Activated naive CD8-positive, alpha-beta T cell treated with anti-CD3 and anti-CD28 coated beads, Interleukin-2, amount 50 U/mL, for 24 hours (primary cell): Measurements from ENCODE around the gene ATF6B.

ENCODE experiments used
- ATAC-seq: fragments of 150-1000 bp; cut with Tn5 transposase; one replicate; pipeline ENCODE4 v1.10.0; 2021
- DNase-seq: peaks from one replicate; pipeline ENCODE4 v3.0.0; 2021
- H3K27ac Mint-ChIP-seq: one replicate; pipeline ENCODE4 v1.8.0; 2021; ENCODE audit warnings: mild to moderate bottlenecking, mixed read lengths
- H3K27me3 Mint-ChIP-seq: one replicate; pipeline ENCODE4 v1.8.0; 2021; ENCODE audit warnings: mixed read lengths
- H3K36me3 Mint-ChIP-seq: one replicate; pipeline ENCODE4 v1.8.0; 2021; ENCODE audit warnings: low read depth, mixed read lengths
- H3K4me1 Mint-ChIP-seq: one replicate; pipeline ENCODE4 v1.8.0; 2021; ENCODE audit warnings: mixed read lengths
- H3K4me3 Mint-ChIP-seq: one replicate; pipeline ENCODE4 v1.8.0; 2021; ENCODE audit warnings: mild to moderate bottlenecking, moderate library complexity, mixed read lengths
- H3K9me3 Mint-ChIP-seq: one replicate; pipeline ENCODE4 v1.8.0; 2021; ENCODE audit warnings: mixed read lengths

ATF6B gene

GRCh38 chr6:32129297-32130088, 1.4 kb upstream of the ATF6B start:
- no peak for DNase-seq
- Mint-ChIP-seq H3K27me3 (peaks cover 2% of the 10 kb centered on the region), H3K4me1 (peaks cover 34% of the 10 kb centered on the region), H3K27ac (peak overlapping the region; percentile 92), H3K36me3 (peaks cover 3% of the 10 kb centered on the region), H3K9me3 (no peaks in the 10 kb centered on the region), H3K4me3 (peak overlapping the region; percentile 99)
- no peak for ATAC-seq

DNA sequence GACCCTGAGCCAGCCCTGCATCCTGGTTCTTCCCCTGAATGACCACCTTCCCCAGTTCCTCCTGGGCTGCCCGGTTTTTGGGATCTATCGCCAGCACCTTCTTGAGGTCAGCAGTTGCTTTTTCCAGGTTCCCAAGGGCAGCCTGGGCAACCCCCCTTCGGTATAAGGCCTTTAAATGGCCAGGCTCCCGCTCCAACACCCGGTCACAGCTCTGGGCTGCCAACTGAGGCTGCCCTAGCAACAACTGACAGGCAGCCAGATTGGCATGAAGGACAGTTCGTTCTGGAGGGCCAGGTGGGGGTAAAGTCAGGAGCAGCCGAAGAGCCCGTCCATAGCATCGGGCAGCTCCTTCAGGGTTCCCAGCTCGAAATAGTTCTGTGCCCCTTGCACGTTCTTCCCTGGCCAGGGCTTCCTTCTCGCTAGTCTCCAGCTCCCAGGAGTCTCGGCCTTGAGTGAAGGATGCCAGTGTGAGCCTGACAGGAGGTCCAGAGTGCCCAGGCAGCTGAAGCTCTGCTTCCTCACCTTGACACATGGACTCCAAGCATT, 778 bp upstream of the ATF6B start:
- Mint-ChIP-seq H3K27ac (peak overlapping the region; percentile 96), H3K9me3 (no peaks in the 10 kb centered on the region), H3K4me1 (peaks cover 37% of the 10 kb centered on the region), H3K27me3 (peaks cover under 1% of the 10 kb centered on the region), H3K36me3 (peaks cover 6% of the 10 kb centered on the region), H3K4me3 (peak overlapping the region; percentile 99)
- DNase-seq (no peak), ATAC-seq (no peak)

DNA sequence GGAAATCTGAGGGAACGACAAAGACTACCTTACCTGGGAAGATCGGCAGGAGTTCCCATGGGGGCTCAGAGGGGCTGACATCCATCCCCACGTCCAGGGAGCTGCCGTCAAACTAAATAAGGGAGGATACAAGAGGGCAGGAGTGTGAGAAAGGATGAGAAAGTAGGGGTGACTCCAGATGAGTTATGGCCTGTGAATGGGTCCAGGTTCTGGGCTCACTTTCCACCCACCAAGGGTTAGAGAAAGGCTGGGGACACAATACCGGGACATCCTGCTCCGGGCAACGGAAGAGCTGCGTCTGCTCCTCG, 683 bp downstream of the ATF6B start:
- peak overlapping the region; percentile 96 for H3K27ac Mint-ChIP-seq

DNA sequence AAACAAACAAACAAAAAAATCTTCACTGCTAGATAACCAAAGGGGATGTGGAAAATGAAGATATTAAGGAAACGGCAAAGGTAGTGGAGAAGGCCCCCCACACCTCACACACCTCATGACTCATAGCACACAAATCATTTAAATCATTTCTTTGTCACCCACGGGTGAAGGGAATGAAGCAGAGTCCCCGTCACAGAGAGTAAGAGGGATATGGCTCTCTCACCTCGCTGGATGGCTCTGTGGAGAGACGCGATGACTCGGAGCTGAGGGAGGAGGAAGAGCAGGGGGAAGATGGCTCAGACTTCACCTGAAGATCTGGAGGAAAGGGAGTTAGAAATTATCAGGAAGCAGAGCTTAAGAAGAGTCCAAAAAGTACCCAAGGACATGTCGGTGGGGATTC, 1.2 kb downstream of the ATF6B start:
- Mint-ChIP-seq H3K36me3 (peaks cover 12% of the 10 kb centered on the region), H3K27ac (peak overlapping the region; percentile 96), H3K27me3 (no peaks in the 10 kb centered on the region), H3K4me1 (peaks cover 37% of the 10 kb centered on the region), H3K4me3 (peak overlapping the region; percentile 99), H3K9me3 (no peaks in the 10 kb centered on the region)
- DNase-seq = no peak
- ATAC-seq = no peak

More for the DNA sequence above, 683 bp downstream of the ATF6B start:
- H3K4me3 Mint-ChIP-seq = peak overlapping the region; percentile 99
- H3K9me3 Mint-ChIP-seq = no peaks in the 10 kb centered on the region
- H3K36me3 Mint-ChIP-seq = peaks cover 9% of the 10 kb centered on the region
- DNase-seq (no peak), ATAC-seq (no peak)
- peaks cover 37% of the 10 kb centered on the region for H3K4me1 Mint-ChIP-seq
- H3K27me3 Mint-ChIP-seq = no peaks in the 10 kb centered on the region

DNA sequence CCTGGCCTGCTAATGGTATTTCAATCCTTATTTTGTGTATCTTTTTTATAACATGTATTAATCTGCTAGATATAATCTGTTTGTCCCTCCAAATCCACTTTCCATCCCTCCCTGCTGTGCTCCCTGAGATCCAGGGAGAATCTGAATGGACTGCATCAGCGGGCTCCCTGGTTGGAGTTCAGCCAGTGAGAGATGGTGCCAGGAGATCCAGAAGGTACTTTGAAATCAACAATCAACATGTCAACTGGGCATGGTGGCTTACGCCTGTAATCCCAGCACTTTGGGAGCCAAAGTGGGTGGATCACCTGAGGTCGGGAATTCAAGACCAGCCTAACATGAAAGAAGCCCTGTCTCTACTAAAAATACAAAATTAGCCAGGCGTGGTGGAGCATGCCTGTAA, 4.4 kb downstream of the ATF6B start:
- no peaks in the 10 kb centered on the region for H3K27me3 Mint-ChIP-seq
- no peak overlapping the region for H3K4me3 Mint-ChIP-seq
- H3K9me3 Mint-ChIP-seq = no peaks in the 10 kb centered on the region
- DNase-seq (no peak), ATAC-seq (no peak)
- peaks cover 28% of the 10 kb centered on the region for H3K4me1 Mint-ChIP-seq
- H3K36me3 Mint-ChIP-seq = peaks cover 24% of the 10 kb centered on the region
- H3K27ac Mint-ChIP-seq = no peak overlapping the region

DNA sequence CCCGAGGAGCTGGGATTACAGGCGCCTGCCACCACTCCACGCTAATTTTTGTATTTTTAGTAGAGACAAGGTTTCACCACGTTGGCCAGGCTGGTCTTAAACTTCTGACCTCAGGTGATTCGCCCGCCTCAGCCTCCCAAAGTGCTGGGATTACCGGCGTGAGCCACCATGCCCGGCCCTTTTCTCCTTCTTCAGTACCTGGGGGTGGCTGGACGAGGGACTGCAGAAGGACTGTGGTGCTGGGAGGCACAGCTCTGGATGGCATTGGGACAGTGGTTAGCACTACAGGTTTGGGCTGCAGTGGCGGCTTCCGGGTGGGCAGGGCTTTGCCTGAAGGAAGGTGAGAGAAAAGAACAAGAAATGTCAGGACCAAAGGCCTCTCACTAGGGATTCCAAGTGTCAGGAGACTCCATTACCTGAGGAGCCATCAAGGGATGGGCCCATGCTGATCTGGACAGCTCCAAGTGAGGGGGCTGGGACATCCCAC, 7.4 kb downstream of the ATF6B start:
- no peaks in the 10 kb centered on the region for H3K27me3 Mint-ChIP-seq
- H3K36me3 Mint-ChIP-seq = peaks cover 23% of the 10 kb centered on the region
- DNase-seq (no peak), ATAC-seq (no peak)
- H3K9me3 Mint-ChIP-seq = no peaks in the 10 kb centered on the region
- H3K27ac Mint-ChIP-seq = no peak overlapping the region
- H3K4me1 Mint-ChIP-seq = peaks cover 5% of the 10 kb centered on the region
- no peak overlapping the region for H3K4me3 Mint-ChIP-seq

DNA sequence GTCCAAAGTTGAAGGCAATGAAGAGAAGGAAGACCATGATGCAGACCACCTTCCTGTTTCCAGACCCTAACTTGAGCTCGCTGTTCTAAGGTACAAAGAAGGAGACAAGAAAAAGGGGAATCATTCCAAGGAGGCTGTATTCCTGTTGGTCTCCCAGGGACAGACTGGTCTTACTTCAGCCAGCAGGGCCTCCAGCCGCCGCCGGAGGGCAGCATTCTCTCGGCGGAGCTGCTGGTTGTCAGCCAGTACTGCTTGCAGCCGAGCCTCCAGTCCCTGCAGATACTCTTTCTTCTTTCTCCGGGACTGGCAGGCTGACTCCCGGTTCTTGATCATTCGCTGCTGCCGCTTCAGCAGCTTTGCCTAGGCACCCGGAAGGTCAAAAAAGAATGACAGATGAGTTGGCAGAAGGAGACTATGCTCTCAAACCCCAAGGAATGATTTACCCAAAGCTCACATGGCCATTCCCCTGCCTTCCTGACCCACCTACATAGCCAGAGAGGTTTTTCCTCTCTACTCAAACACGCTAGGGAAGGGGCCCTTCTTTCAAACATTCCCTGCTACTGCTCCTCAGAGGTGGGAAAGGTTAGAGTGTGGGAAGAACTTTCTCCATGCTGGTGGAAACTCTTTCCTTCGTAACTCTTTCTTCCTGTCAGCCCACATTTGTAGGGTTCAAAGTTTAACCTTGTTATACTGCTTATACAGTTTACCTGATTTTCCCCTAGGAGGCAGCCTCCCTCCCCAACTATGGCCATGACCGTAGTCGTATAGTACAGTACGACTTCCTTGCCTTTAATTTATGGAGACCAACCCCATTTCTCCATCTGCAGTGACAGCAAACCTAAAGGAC, 9.0 kb downstream of the ATF6B start:
- no peaks in the 10 kb centered on the region for H3K9me3 Mint-ChIP-seq
- peaks cover 22% of the 10 kb centered on the region for H3K36me3 Mint-ChIP-seq
- peaks cover 5% of the 10 kb centered on the region for H3K4me1 Mint-ChIP-seq
- H3K4me3 Mint-ChIP-seq = no peak overlapping the region
- DNase-seq (peak; percentile 74), ATAC-seq (peak; percentile 80)
- no peak overlapping the region for H3K27ac Mint-ChIP-seq
- H3K27me3 Mint-ChIP-seq = no peaks in the 10 kb centered on the region

DNA sequence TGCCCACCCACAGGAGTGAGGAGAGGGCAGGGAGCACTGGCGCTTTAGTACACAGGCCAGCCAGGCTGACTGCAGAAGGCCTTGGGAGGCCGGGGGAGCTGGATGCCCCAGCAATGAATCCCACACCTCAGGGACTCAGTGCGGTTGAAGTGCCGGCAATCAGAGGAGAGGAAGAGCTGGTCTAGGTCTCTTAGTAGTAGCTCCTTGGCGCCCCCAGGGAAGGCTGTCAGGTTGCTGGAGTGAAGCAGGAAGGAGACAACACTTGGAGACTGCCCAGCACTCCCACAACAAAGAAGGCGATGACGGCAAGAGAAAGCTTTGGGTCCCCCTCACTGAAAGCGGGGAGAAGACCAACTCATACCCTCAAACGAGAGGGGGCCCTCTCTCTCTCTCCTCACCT, 10.6 kb downstream of the ATF6B start:
- Mint-ChIP-seq H3K4me1 (peaks cover 5% of the 10 kb centered on the region), H3K36me3 (peaks cover 19% of the 10 kb centered on the region), H3K4me3 (no peak overlapping the region), H3K9me3 (no peaks in the 10 kb centered on the region), H3K27me3 (no peaks in the 10 kb centered on the region), H3K27ac (no peak overlapping the region)
- ATAC-seq = no peak
- no peak for DNase-seq

DNA sequence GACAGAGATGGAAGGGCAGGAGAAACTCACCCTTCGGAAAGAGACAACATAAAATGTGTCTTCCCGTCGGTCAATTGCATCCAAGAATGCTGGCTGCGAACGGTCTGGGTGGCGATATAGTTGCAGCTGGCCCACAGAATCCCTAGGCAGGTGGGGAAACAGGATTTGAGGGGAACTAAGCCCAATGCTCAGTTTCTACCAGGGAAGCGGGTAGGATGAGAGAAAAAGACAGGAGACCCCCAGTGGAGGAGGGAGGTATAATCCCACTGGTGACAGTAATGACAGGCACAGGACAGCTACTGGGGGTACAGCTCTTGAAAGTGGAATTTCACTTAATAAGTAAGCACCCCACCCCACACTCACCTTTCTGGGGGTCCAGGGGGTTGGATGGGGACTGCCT, 11.4 kb downstream of the ATF6B start:
- Mint-ChIP-seq H3K4me3 (no peak overlapping the region), H3K36me3 (peaks cover 13% of the 10 kb centered on the region)
- ATAC-seq = no peak

DNA sequence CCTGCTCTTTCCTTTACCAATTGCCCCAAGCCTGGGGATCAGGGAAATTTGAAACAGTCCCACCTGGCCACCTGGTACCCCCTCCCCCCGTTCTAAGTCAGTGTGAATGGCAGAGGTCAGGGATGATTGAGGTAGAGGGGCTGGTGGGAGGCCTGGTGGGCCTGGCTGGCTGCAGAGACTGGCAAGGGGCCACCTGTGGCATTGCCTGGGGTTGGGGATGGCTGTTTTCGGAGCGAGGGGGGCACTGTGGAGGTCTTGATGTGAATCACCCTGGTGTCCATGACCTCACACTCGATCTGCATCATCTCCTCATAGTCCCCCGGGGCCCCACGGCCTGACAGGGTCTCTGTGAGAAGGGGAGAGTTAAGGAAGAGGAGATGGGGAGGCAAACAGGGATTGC, 12.4 kb downstream of the ATF6B start:
- no peak for DNase-seq
- no peaks in the 10 kb centered on the region for H3K27me3 Mint-ChIP-seq
- ATAC-seq = no peak
- no peaks in the 10 kb centered on the region for H3K9me3 Mint-ChIP-seq
- peaks cover 5% of the 10 kb centered on the region for H3K36me3 Mint-ChIP-seq
- peaks cover 5% of the 10 kb centered on the region for H3K4me1 Mint-ChIP-seq
- no peak overlapping the region for H3K4me3 Mint-ChIP-seq
- H3K27ac Mint-ChIP-seq = no peak overlapping the region

More for the DNA sequence above, 11.4 kb downstream of the ATF6B start:
- H3K27me3 Mint-ChIP-seq = no peaks in the 10 kb centered on the region
- peaks cover 5% of the 10 kb centered on the region for H3K4me1 Mint-ChIP-seq
- no peak for DNase-seq
- no peak overlapping the region for H3K27ac Mint-ChIP-seq
- no peaks in the 10 kb centered on the region for H3K9me3 Mint-ChIP-seq

DNA sequence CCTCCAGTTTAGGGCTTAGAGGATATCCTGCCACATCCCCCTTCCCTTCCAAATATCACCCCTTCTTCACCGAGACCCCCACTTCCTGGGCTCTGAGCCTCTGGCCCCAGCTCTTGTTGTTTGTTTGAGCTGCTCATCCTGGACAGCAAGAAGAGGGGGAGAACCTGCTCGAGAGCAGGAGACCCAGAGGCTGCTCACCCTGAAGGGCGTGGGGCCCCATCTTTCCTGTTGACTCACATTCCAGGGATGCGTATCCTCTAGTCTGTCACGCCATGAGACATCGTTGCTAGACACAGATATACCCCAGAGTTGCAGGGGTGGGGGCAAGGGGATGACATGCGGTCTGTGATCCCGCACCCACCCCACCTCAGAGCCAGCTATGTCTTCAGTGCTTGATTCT, 13.2 kb downstream of the ATF6B start:
- Mint-ChIP-seq H3K27ac (peak overlapping the region; percentile 34), H3K9me3 (no peaks in the 10 kb centered on the region), H3K36me3 (peaks cover 4% of the 10 kb centered on the region), H3K4me3 (no peak overlapping the region), H3K27me3 (no peaks in the 10 kb centered on the region), H3K4me1 (peaks cover 6% of the 10 kb centered on the region)
- ATAC-seq (no peak), DNase-seq (no peak)

DNA sequence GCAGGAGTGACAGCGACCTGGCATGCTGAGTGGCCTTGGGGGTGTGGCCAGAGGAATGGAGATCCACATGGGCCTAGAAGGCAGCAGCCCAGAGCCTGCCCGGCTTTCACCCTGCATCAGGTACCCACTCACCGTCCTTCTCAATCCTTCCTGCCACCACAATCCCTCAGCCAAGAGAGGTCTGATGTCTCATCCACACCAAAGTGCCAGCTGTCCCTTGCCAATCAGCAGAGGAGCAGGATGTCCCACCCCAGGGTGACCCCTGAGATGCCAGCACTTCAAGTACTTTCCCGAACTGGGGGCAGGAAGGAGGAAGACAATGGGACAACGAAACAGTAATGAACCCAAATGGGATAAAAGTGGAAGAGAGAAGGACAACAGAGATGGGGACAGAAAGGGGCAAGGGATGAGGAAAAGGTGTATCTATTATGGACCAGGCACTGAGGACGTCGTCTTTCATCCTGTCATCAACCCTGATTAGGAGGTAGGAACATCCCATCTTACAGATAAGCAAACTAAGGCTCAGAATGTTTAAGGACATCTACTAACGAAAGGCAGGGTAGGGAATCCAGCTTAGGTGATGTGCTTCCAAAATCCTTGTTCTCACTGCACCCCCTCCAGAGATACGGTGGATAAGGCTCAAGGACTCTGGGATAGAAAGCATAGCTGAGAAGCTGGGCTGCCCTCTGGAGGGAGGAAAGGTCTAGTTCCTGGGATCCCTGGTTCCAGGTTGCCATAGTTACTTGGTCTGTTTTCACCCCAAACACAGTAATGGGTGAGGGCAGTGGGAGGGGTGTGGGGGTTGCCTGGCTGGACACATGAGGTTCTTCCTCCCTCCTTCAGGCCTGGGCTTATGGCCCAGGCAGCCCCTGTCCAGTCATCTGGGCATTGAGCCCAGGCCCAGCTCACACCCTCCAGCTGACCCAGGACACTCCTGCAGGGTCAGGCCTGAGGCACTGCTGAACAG, 14.4 kb downstream of the ATF6B start:
- Mint-ChIP-seq H3K4me3 (no peak overlapping the region), H3K4me1 (peaks cover 12% of the 10 kb centered on the region), H3K9me3 (no peaks in the 10 kb centered on the region), H3K27ac (peak overlapping the region; percentile 4), H3K27me3 (peaks cover 5% of the 10 kb centered on the region), H3K36me3 (peaks cover 4% of the 10 kb centered on the region)
- DNase-seq = no peak
- no peak for ATAC-seq

DNA sequence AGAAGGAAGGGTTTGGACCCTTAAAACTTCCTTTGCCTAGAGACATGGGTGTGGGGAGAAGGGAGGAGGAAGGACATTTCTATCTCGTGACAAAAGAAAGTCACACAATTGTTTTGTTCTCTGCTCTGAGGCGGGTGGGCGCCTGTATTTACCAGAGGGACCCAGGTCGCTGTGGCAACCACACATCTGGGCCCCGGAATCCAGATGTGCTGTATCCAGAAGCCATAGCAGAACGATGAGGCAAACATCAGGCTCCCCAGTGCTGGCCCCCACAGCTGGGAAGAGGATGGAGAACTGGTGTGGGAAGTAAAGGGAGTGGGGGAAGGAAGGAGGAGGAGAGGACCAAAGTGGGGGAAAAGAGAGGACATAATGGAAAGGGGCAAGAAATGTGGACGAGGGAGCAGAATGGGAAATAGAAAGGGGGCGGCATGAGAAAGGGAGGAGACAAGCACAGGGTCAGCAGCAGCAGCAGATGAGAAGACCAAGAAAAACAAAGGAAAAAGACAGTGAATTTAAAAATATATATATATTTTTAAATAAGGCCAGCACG, 15.5 kb downstream of the ATF6B start:
- no peak for DNase-seq
- Mint-ChIP-seq H3K4me3 (no peak overlapping the region), H3K9me3 (no peaks in the 10 kb centered on the region), H3K27me3 (peaks cover 5% of the 10 kb centered on the region), H3K27ac (no peak overlapping the region), H3K4me1 (peaks cover 23% of the 10 kb centered on the region), H3K36me3 (peaks cover 4% of the 10 kb centered on the region)
- ATAC-seq = no peak
